Small intestine (tissue), 7 donors: ENCODE data around the gene NUDT15. TPM values are rescaled to one million over a fixed set of nuclear protein-coding genes. Genes with fewer than 3 reads are reported as not detected.
"Not testable (repeated sequence)": the region's sequence is repeated elsewhere in the genome, so short reads cannot be mapped to it uniquely, and the experiment has no call there.

Experiments used
- DNase-seq, 2 donors: peaks; one replicate each; pipeline versions ENCODE4 v3.0.0 to v3.0.0-alpha.2; 2013
- FAIRE-seq: peaks from 2 replicates; lab custom pipeline; 2012; peaks lifted over from hg19 to GRCh38; lab: Jason Lieb, UNC
- H3K27ac ChIP-seq, 3 donors: one replicate each; pipeline ENCODE4 v1.5.1; 2013; ENCODE audit warnings: low read length in 2 of 3, mild to moderate bottlenecking in 2 of 3, control low read depth in 1 of 3, inconsistent platforms in 1 of 3, low read depth in 1 of 3, moderate library complexity in 1 of 3
- H3K27me3 ChIP-seq, 3 donors: one replicate each; pipeline ENCODE4 v1.6.1; 2013; ENCODE audit warnings: low read length in 3 of 3, inconsistent platforms in 1 of 3; ENCODE audit not compliant: control insufficient read depth in 3 of 3, insufficient read depth in 3 of 3
- H3K36me3 ChIP-seq, 3 donors: one replicate each; pipeline ENCODE4 v1.6.1; 2013; ENCODE audit warnings: low read length in 3 of 3, inconsistent platforms in 1 of 3, low read depth in 1 of 3, mild to moderate bottlenecking in 1 of 3, moderate library complexity in 1 of 3; ENCODE audit not compliant: control insufficient read depth in 3 of 3, insufficient read depth in 2 of 3
- H3K4me1 ChIP-seq, 3 donors: one replicate each; pipeline ENCODE4 v1.6.1; 2013; ENCODE audit warnings: low read length in 2 of 3, inconsistent platforms in 1 of 3, low read depth in 1 of 3, mild to moderate bottlenecking in 1 of 3, moderate library complexity in 1 of 3; ENCODE audit not compliant: control insufficient read depth in 3 of 3, insufficient read depth in 2 of 3
- H3K4me3 ChIP-seq, 3 donors: one replicate each; pipeline ENCODE4 v1.5.1; 2013; ENCODE audit warnings: low read length in 3 of 3, control low read depth in 1 of 3, inconsistent platforms in 1 of 3, low read depth in 1 of 3, mild to moderate bottlenecking in 1 of 3, moderate library complexity in 1 of 3
- H3K9me3 ChIP-seq, 2 donors: one replicate each; pipeline ENCODE4 v1.6.1; 2013; ENCODE audit warnings: low read depth in 1 of 2, low read length in 1 of 2; ENCODE audit not compliant: control insufficient read depth in 2 of 2, insufficient read depth in 1 of 2
- WGBS, 3 donors: extraction: QIAGEN DNeasy Blood & Tissue Kit; methylation state at CpG; one replicate each; pipeline ENCODE4 v1.1.7; 2013; 5-methylcytosine and 5-hydroxymethylcytosine counted together
- polyA plus RNA-seq, 4 donors: library from polyadenylated mRNA; stranded (reverse) in 3 of 4; unstranded in 1 of 4; fragments of 200-250 nt in 3 of 4; fragments of 120-200 nt in 1 of 4; gene quantifications; one replicate each; pipeline versions ENCODE4 v1.2.1 to v1.2.3, GENCODE V29; 2013
- donor health status: healthy with polysubstance abuse.
- donor health status: control.
- donor health status: control.
- donor health status: Bipolar disorder and iron deficiency.
- donor health status: healthy.

Gene NUDT15
- polyA plus RNA-seq, 4 donors, result 13.2 to 33.9 (median 23.8) TPM

GRCh38 chr13:48001114-48001881, 36.2 kb upstream of the NUDT15 start, which contains the start of gene SUCLA2:
TSS of gene SUCLA2 (minus strand) at chr13:48001273. CDS start at chr13:48001269, 4 bp downstream.
- WGBS, 3 donors, result 3 to 7% (median 7%) methylated on average over 47 to 52 of the region's 52 CpGs
- FAIRE-seq, result no peak

DNA sequence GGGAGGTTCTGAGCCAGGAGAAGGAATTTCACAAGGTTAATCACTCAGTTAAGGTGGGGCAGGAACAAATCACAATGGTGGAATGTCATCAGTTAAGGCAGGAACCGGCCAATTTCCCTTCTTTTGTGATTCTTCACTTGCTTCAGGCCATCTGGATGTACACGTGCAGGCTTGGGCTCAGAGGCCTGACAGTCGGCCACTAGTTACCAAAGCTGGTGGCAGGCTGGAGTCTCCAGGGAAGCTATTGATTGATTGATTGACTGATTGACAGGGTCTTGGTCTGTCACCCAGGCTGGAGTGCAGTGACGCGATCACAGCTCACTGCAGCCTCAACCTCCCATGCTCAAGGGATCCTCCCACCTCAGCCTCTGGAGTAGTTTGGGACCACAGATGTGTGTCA, 35.5 kb upstream of the NUDT15 start:
- 55 to 70% (median 60%) methylated on average over 5 of the region's 5 CpGs for WGBS, 3 donors
- peak in 1 of 2 donors; percentile 14 for DNase-seq
- H3K27me3 ChIP-seq, H3K27ac ChIP-seq, H3K4me3 ChIP-seq, H3K36me3 ChIP-seq, H3K4me1 ChIP-seq, H3K9me3 ChIP-seq, FAIRE-seq: not testable (repeated sequence)

More at GRCh38 chr13:48001114-48001881, 36.2 kb upstream of the NUDT15 start, which contains the start of gene SUCLA2:
- H3K36me3 ChIP-seq, result peaks cover 0 to 3% (median 0%) of the 10 kb centered on the region in 3 donors
- no peaks in the 10 kb centered on the region for H3K9me3 ChIP-seq
- peak within 1 kb of the TSS; percentile 63 to 98 (median 97) for H3K4me3 ChIP-seq
- no peaks in the 10 kb centered on the region for H3K27me3 ChIP-seq
- peak; percentile 97 for DNase-seq
- H3K4me1 ChIP-seq, result peaks cover 0 to 4% (median 2%) of the 10 kb centered on the region in 3 donors
- peak within 1 kb of the TSS; percentile 74 to 86 (median 75) for H3K27ac ChIP-seq

GRCh38 chr13:48004201-48004600, 33.3 kb upstream of the NUDT15 start:
- FAIRE-seq (no peak), DNase-seq (no peak)
- Histone ChIP-seq H3K4me1 (peaks cover 0 to 4% (median 0%) of the 10 kb centered on the region in 3 donors), H3K9me3 (no peaks in the 10 kb centered on the region), H3K27ac (no peak overlapping the region), H3K36me3 (no peaks in the 10 kb centered on the region), H3K4me3 (no peak overlapping the region), H3K27me3 (no peaks in the 10 kb centered on the region)
- 89 to 100% (median 90%) methylated on average over 2 of the region's 2 CpGs for WGBS, 3 donors

DNA sequence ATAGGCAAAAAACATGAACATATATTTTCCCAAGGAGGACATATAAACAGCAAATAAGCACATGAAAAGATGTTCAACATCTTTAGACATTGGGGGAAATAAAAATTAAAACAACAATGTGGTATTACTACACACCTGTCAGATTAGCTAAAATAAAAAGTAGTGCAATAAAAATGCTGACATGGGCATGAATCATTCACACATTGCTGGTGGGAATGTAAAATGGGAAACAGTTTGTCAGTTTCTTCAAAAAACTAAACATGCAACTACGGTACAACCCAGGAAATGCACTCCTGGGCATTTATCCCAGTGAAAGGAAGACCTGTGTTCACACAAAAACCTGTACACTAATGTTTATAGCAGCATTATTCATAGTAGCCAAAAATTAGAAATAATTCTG, 31.1 kb upstream of the NUDT15 start:
- Histone ChIP-seq H3K9me3 (no peaks in the 10 kb centered on the region), H3K4me1 (no peaks in the 10 kb centered on the region), H3K27me3 (no peaks in the 10 kb centered on the region), H3K27ac (no peak overlapping the region), H3K36me3 (peaks cover 0 to 3% (median 0%) of the 10 kb centered on the region in 3 donors), H3K4me3 (no peak overlapping the region)
- 49 to 74% (median 73%) methylated on average over 1 of the region's 1 CpG for WGBS, 3 donors
- DNase-seq (no peak), FAIRE-seq (no peak)

GRCh38 chr13:48009284-48009683, 28.2 kb upstream of the NUDT15 start:
- Histone ChIP-seq H3K36me3 (peaks cover 0 to 3% (median 0%) of the 10 kb centered on the region in 3 donors), H3K4me3 (no peak overlapping the region), H3K27ac (no peak overlapping the region), H3K4me1 (no peaks in the 10 kb centered on the region), H3K27me3 (no peaks in the 10 kb centered on the region), H3K9me3 (no peaks in the 10 kb centered on the region)
- FAIRE-seq (no peak), DNase-seq (no peak)
- WGBS, 3 donors, result 14 to 62% (median 49%) methylated on average over 1 of the region's 1 CpG

- H3K36me3 ChIP-seq, result peaks cover 0 to 5% (median 0%) of the 10 kb centered on the region in 3 donors
- H3K4me1 ChIP-seq, result no peaks in the 10 kb centered on the region
- no peak for FAIRE-seq
- H3K27me3 ChIP-seq, result no peaks in the 10 kb centered on the region
- H3K4me3 ChIP-seq, result no peak overlapping the region
- 65 to 82% (median 71%) methylated on average over 4 of the region's 4 CpGs for WGBS, 3 donors
- no peak for DNase-seq
- no peaks in the 10 kb centered on the region for H3K9me3 ChIP-seq
- no peak overlapping the region for H3K27ac ChIP-seq
These were observed 26.8 kb upstream of the NUDT15 start for GRCh38 chr13:48010698-48011097.

DNA sequence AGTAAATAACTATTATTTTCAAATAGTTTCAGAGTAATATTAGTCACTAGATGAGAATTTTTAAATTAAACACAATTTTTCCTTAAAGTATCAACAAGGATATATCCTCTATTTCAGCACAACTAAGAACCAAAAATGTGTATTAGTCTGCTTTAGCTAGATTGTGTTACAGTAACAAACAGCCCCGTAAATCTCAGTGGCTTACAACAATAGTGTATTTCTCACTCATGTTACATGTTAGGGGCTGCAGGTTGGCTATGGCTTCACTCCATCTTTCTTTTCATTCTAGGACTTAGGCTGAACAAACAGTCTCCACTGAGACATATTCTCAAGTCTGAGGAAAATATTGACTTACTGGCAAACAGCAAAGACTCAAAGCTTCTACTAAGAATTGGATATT, 24.9 kb upstream of the NUDT15 start:
- H3K27ac ChIP-seq, result no peak overlapping the region
- no peak overlapping the region for H3K4me3 ChIP-seq
- 98 to 100% (median 100%) methylated on average over 1 of the region's 1 CpG for WGBS, 3 donors
- no peaks in the 10 kb centered on the region for H3K4me1 ChIP-seq
- no peaks in the 10 kb centered on the region for H3K27me3 ChIP-seq
- peaks cover 0 to 5% (median 0%) of the 10 kb centered on the region in 3 donors for H3K36me3 ChIP-seq
- FAIRE-seq, result peak; percentile 39
- H3K9me3 ChIP-seq, result no peaks in the 10 kb centered on the region
- DNase-seq, result no peak

DNA sequence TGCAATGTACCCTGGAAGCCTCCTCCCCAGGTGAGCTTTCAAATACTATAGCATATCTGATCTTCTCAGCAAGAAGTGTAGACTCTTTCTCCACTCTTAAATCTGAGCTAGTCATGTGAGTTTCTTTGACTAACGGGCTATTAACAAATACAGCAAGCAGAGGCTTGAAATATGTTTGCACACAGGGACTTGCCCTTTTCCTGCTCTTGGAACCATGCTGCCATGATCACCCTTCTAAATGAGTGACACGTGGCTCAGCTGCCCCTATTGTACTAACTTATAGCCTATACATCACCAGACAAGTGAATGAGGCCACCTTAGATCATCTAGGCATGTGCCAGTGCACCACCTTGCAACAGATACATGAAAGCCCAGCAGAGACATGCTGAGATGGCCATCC, 23.2 kb upstream of the NUDT15 start:
- no peak for DNase-seq
- 82 to 95% (median 92%) methylated on average over 2 of the region's 2 CpGs for WGBS, 3 donors
- H3K4me3 ChIP-seq, result no peak overlapping the region
- H3K27ac ChIP-seq, result no peak overlapping the region
- no peak for FAIRE-seq
- H3K9me3 ChIP-seq, result no peaks in the 10 kb centered on the region
- H3K27me3 ChIP-seq, result no peaks in the 10 kb centered on the region
- H3K4me1 ChIP-seq, result no peaks in the 10 kb centered on the region
- peaks cover 0 to 5% (median 0%) of the 10 kb centered on the region in 3 donors for H3K36me3 ChIP-seq
